ENCODE measurements around the gene DOCK2. TPM values are rescaled to one million over a fixed set of nuclear protein-coding genes. Genes with fewer than 3 reads are reported as not detected.
A peak's percentile ranks its signal among the peaks of the same experiment; 100 is the strongest.

DOCK2 gene
- total RNA-seq, 1 donor from 2014 or later = 1.1 TPM

GRCh38 chr5:169889572-169889971, 252.5 kb downstream of the DOCK2 start:
- Histone ChIP-seq H3K4me1 (no peaks in the 10 kb centered on the region), H3K27me3 (no peaks in the 10 kb centered on the region), H3K79me2 (ENCODE audit: low read depth) (no peaks in the 10 kb centered on the region), H3K36me3 (no peaks in the 10 kb centered on the region), H3K27ac (no peak overlapping the region), H3K9me3 (ENCODE audit: low read depth) (no peaks in the 10 kb centered on the region), H3K4me2 (no peak overlapping the region), H4K20me1 (ENCODE audit: low read depth) (no peaks in the 10 kb centered on the region), H3K4me3 (no peak overlapping the region), H2AFZ (replicated peaks) (no peak overlapping the region), H3K9ac (no peak overlapping the region), H3F3A (ENCODE audit: low read depth) (no peaks in the 10 kb centered on the region)
- no peak for TF ChIP-seq EZH2 (IDR thresholded peaks at IDR 0.05)
- no peak for TF ChIP-seq EZH2phosphoT487 (IDR thresholded peaks at IDR 0.05)
- TF ChIP-seq, protein P1, sequence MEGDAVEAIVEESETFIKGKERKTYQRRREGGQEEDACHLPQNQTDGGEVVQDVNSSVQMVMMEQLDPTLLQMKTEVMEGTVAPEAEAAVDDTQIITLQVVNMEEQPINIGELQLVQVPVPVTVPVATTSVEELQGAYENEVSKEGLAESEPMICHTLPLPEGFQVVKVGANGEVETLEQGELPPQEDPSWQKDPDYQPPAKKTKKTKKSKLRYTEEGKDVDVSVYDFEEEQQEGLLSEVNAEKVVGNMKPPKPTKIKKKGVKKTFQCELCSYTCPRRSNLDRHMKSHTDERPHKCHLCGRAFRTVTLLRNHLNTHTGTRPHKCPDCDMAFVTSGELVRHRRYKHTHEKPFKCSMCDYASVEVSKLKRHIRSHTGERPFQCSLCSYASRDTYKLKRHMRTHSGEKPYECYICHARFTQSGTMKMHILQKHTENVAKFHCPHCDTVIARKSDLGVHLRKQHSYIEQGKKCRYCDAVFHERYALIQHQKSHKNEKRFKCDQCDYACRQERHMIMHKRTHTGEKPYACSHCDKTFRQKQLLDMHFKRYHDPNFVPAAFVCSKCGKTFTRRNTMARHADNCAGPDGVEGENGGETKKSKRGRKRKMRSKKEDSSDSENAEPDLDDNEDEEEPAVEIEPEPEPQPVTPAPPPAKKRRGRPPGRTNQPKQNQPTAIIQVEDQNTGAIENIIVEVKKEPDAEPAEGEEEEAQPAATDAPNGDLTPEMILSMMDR (IDR thresholded peaks at IDR 0.05) = no peak
- no peak overlapping the region for H3K27ac Mint-ChIP-seq
- peaks cover 1% of the 10 kb centered on the region for H3K27me3 Mint-ChIP-seq (ENCODE audit: insufficient read depth, low read depth)
- no peak for DNase-seq (ENCODE audit: low spot score)
- no peaks in the 10 kb centered on the region for H3K4me1 Mint-ChIP-seq
- no peaks in the 10 kb centered on the region for H3K36me3 Mint-ChIP-seq
- H3K9me3 Mint-ChIP-seq = no peaks in the 10 kb centered on the region
- no peak overlapping the region for H3K4me3 Mint-ChIP-seq

DNA sequence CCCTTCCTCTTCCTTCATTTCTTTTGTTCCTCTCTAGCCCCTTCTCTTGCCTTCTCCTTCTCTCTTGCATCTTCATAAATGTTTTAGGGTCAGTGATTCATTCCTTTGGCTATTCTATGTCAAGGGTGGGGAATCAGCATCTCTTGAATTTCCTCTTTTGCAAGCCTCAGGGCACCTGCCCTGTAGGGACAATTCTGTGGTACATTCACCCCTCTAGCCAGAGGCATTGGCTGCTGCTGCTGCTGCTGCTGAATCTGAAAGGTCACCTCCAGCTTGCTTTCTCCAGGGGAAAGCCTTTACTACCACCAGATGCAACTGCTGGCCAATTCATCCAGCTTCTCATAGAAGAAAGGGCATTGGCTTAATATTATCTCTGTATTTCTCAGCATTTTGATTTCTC, 255.9 kb downstream of the DOCK2 start:
- Mint-ChIP-seq H3K36me3 (no peaks in the 10 kb centered on the region), H3K27ac (no peak overlapping the region), H3K4me1 (no peaks in the 10 kb centered on the region), H3K27me3 (ENCODE audit: insufficient read depth, low read depth) (peaks cover 2% of the 10 kb centered on the region), H3K4me3 (no peak overlapping the region), H3K9me3 (no peaks in the 10 kb centered on the region)
- no peak overlapping the region for H3K9ac ChIP-seq
- no peaks in the 10 kb centered on the region for H4K20me1 ChIP-seq (ENCODE audit: low read depth)
- no peak overlapping the region for H2AFZ ChIP-seq (replicated peaks)
- TF ChIP-seq EZH2 (IDR thresholded peaks at IDR 0.05) (no peak), EZH2phosphoT487 (IDR thresholded peaks at IDR 0.05) (no peak)
- TF ChIP-seq, protein P1 (IDR thresholded peaks at IDR 0.05) = no peak
- no peak overlapping the region for H3K4me2 ChIP-seq
- no peaks in the 10 kb centered on the region for H3F3A ChIP-seq (ENCODE audit: low read depth)
- H3K27me3 ChIP-seq = no peaks in the 10 kb centered on the region
- H3K79me2 ChIP-seq (ENCODE audit: low read depth) = no peaks in the 10 kb centered on the region
- no peak for DNase-seq (ENCODE audit: low spot score)
- H3K9me3 ChIP-seq (ENCODE audit: low read depth) = no peaks in the 10 kb centered on the region
- H3K36me3 ChIP-seq = no peaks in the 10 kb centered on the region
- H3K4me1 ChIP-seq = no peaks in the 10 kb centered on the region
- no peak overlapping the region for H3K27ac ChIP-seq
- no peak overlapping the region for H3K4me3 ChIP-seq

- Mint-ChIP-seq H3K36me3 (no peaks in the 10 kb centered on the region), H3K4me3 (no peak overlapping the region), H3K27me3 (ENCODE audit: insufficient read depth, low read depth) (peaks cover 2% of the 10 kb centered on the region), H3K27ac (no peak overlapping the region), H3K9me3 (no peaks in the 10 kb centered on the region), H3K4me1 (no peaks in the 10 kb centered on the region)
- no peaks in the 10 kb centered on the region for H4K20me1 ChIP-seq (ENCODE audit: low read depth)
- H3K4me3 ChIP-seq = no peak overlapping the region
- no peaks in the 10 kb centered on the region for H3K27me3 ChIP-seq
- no peak overlapping the region for H2AFZ ChIP-seq (replicated peaks)
- DNase-seq (ENCODE audit: low spot score) = no peak
- no peak overlapping the region for H3K27ac ChIP-seq
- no peaks in the 10 kb centered on the region for H3K4me1 ChIP-seq
- TF ChIP-seq, protein P1 (IDR thresholded peaks at IDR 0.05) = no peak
- no peaks in the 10 kb centered on the region for H3F3A ChIP-seq (ENCODE audit: low read depth)
- H3K36me3 ChIP-seq = no peaks in the 10 kb centered on the region
- H3K9me3 ChIP-seq (ENCODE audit: low read depth) = no peaks in the 10 kb centered on the region
- H3K4me2 ChIP-seq = no peak overlapping the region
- H3K9ac ChIP-seq = no peak overlapping the region
- H3K79me2 ChIP-seq (ENCODE audit: low read depth) = no peaks in the 10 kb centered on the region
These were observed 256.5 kb downstream of the DOCK2 start for GRCh38 chr5:169893571-169893970.

DNA sequence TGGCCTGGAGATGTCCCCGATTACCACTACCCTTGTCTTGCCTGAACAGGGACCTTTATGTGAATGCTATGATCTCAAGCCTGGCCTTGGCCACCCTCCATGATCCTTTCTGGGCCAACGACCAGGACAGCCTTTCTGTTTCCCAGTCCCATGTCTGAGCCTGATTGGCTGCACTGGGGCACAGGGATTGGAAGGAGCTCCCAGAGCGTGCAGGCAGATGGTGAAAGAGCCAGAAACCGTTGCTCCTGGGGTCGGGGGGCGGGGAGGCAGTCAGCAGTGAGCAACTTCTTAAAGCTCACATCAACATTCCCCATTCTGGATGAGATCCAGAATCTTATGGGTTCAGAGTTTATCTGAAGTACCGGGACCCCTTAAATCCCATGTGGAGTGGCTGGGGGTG, 258.9 kb downstream of the DOCK2 start:
- H3K4me1 Mint-ChIP-seq = no peaks in the 10 kb centered on the region
- no peak overlapping the region for H3K4me2 ChIP-seq
- no peaks in the 10 kb centered on the region for H3K36me3 ChIP-seq
- no peaks in the 10 kb centered on the region for H3K9me3 ChIP-seq (ENCODE audit: low read depth)
- DNase-seq (ENCODE audit: low spot score) = no peak
- no peak overlapping the region for H3K4me3 Mint-ChIP-seq
- H3K4me1 ChIP-seq = no peaks in the 10 kb centered on the region
- H3K9me3 Mint-ChIP-seq = no peaks in the 10 kb centered on the region
- H3K36me3 Mint-ChIP-seq = no peaks in the 10 kb centered on the region
- H3K27me3 Mint-ChIP-seq (ENCODE audit: insufficient read depth, low read depth) = peaks cover 2% of the 10 kb centered on the region
- H2AFZ ChIP-seq (replicated peaks) = peak overlapping the region; percentile 42
- TF ChIP-seq, protein P1 (IDR thresholded peaks at IDR 0.05) = no peak
- TF ChIP-seq EZH2 (IDR thresholded peaks at IDR 0.05) (no peak), EZH2phosphoT487 (IDR thresholded peaks at IDR 0.05) (no peak)
- no peak overlapping the region for H3K9ac ChIP-seq
- no peak overlapping the region for H3K4me3 ChIP-seq
- H3K27me3 ChIP-seq = no peaks in the 10 kb centered on the region
- no peak overlapping the region for H3K27ac Mint-ChIP-seq
- H3K79me2 ChIP-seq (ENCODE audit: low read depth) = no peaks in the 10 kb centered on the region
- no peaks in the 10 kb centered on the region for H3F3A ChIP-seq (ENCODE audit: low read depth)
- H3K27ac ChIP-seq = no peak overlapping the region
- H4K20me1 ChIP-seq (ENCODE audit: low read depth) = no peaks in the 10 kb centered on the region

All from neural progenitor cell (in vitro differentiated cells).